GM19239 (cell line): ENCODE results near the gene CD84.
"Not testable (repeated sequence)": the region's sequence is repeated elsewhere in the genome, so short reads cannot be mapped to it uniquely, and the experiment has no call there.

Experiments
- DNase-seq: peaks from one replicate; pipeline ENCODE4 v3.0.0; 2011; ENCODE audit warnings: low spot score; ENCODE audit not compliant: insufficient read length
- FAIRE-seq: peaks from 2 replicates; lab custom pipeline; 2011; peaks lifted over from hg19 to GRCh38; lab: Jason Lieb, UNC

Gene CD84

GRCh38 chr1:160579216-160579701, at the start of gene CD84:
TSS of gene CD84 (minus strand) at chr1:160579496. CDS start at chr1:160579437, 59 bp downstream.
- peak; percentile 99 for FAIRE-seq

GRCh38 chr1:160628799-160629263, 49.5 kb upstream of the CD84 start:
- FAIRE-seq (peak; percentile 76), DNase-seq (no peak)

More at GRCh38 chr1:160579216-160579701, at the start of gene CD84:
- no peak for DNase-seq

GRCh38 chr1:160627677-160628289, 48.5 kb upstream of the CD84 start:
- FAIRE-seq, DNase-seq: not testable (repeated sequence)

GRCh38 chr1:160626509-160627342, 47.4 kb upstream of the CD84 start:
- DNase-seq (no peak), FAIRE-seq (peak; percentile 96)

GRCh38 chr1:160625725-160626498, 46.6 kb upstream of the CD84 start:
- FAIRE-seq (peak; percentile 82), DNase-seq (no peak)

- DNase-seq (no peak), FAIRE-seq (no peak)
Observed at GRCh38 chr1:160625321-160625720, 46.0 kb upstream of the CD84 start.

GRCh38 chr1:160624464-160624863, 45.2 kb upstream of the CD84 start:
- FAIRE-seq (peak; percentile 99), DNase-seq (no peak)

GRCh38 chr1:160623862-160624261, 44.6 kb upstream of the CD84 start:
- FAIRE-seq = no peak

GRCh38 chr1:160623227-160623633, 43.9 kb upstream of the CD84 start:
- FAIRE-seq = peak; percentile 91

More at GRCh38 chr1:160623862-160624261, 44.6 kb upstream of the CD84 start:
- DNase-seq = no peak

GRCh38 chr1:160622501-160623226, 43.4 kb upstream of the CD84 start:
- FAIRE-seq (no peak), DNase-seq (no peak)

More at GRCh38 chr1:160623227-160623633, 43.9 kb upstream of the CD84 start:
- DNase-seq = no peak

GRCh38 chr1:160621633-160622413, 42.5 kb upstream of the CD84 start:
- FAIRE-seq = peak; percentile 94
- no peak for DNase-seq

GRCh38 chr1:160620942-160621632, 41.8 kb upstream of the CD84 start:
- FAIRE-seq = peak; percentile 63
- DNase-seq = no peak

- FAIRE-seq (peak; percentile 49), DNase-seq (no peak)
Observed at GRCh38 chr1:160619742-160620277, 40.5 kb upstream of the CD84 start.

- peak; percentile 97 for FAIRE-seq
Observed at GRCh38 chr1:160618763-160619274, 39.5 kb upstream of the CD84 start.

GRCh38 chr1:160618327-160618726, 39.0 kb upstream of the CD84 start:
- DNase-seq (no peak), FAIRE-seq (no peak)

More at GRCh38 chr1:160618763-160619274, 39.5 kb upstream of the CD84 start:
- DNase-seq = no peak

GRCh38 chr1:160615660-160616059, 36.4 kb upstream of the CD84 start:
- FAIRE-seq (peak; percentile 45), DNase-seq (no peak)

- no peak for FAIRE-seq
- no peak for DNase-seq
Observed at GRCh38 chr1:160614410-160614809, 35.1 kb upstream of the CD84 start.
